ENCODE results near the gene PORCN.

- TF ChIP-seq CTCF (IDR thresholded peaks at IDR 0.05; ENCODE audit: low read length), result peak; percentile 51
- TF ChIP-seq EZH2 (IDR thresholded peaks at IDR 0.05; ENCODE audit: borderline replicate concordance, low read length), result no peak
These were observed 14.9 kb upstream of the PORCN start for GRCh38 chrX:48493890-48494364.
